AG10803 (cell line): ENCODE results near the gene RAG1.
A peak's percentile ranks its signal among the peaks of the same experiment; 100 is the strongest.

Experiments used
- DNase-seq: peaks from one replicate; pipeline ENCODE4 v3.0.0; 2010; ENCODE audit warnings: low read depth
- H3K4me3 ChIP-seq: 2 replicates; pipeline ENCODE4 v1.5.1; 2011; ENCODE audit warnings: mild to moderate bottlenecking, low read length, control low read depth
- TF ChIP-seq, protein P1 (sequence below): conservative IDR thresholded peaks from 2 replicates; pipeline ENCODE4 v1.5.1; 2011; ENCODE audit warnings: mild to moderate bottlenecking, low read length, control low read depth, inconsistent platforms

Gene RAG1

DNA sequence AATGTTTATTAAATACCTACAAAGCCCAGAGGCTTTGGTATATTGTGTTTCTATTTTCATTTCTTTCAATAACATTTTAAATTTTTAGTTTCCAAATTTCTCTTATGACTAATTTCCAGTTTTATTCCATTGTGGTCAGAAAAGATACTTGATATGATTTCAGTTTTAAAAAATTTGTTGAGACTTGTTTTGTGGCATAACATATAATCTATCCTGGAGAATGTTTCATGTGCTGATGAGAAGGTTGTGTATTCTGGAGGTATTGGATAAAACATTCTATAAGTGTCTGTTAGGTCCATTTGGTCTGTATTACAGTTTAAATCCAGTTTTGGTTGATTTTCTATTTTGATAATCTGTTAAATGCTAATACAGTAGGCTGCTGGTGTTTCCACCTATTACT is 9.8 kb upstream of the RAG1 start:
- no peak for DNase-seq

DNA sequence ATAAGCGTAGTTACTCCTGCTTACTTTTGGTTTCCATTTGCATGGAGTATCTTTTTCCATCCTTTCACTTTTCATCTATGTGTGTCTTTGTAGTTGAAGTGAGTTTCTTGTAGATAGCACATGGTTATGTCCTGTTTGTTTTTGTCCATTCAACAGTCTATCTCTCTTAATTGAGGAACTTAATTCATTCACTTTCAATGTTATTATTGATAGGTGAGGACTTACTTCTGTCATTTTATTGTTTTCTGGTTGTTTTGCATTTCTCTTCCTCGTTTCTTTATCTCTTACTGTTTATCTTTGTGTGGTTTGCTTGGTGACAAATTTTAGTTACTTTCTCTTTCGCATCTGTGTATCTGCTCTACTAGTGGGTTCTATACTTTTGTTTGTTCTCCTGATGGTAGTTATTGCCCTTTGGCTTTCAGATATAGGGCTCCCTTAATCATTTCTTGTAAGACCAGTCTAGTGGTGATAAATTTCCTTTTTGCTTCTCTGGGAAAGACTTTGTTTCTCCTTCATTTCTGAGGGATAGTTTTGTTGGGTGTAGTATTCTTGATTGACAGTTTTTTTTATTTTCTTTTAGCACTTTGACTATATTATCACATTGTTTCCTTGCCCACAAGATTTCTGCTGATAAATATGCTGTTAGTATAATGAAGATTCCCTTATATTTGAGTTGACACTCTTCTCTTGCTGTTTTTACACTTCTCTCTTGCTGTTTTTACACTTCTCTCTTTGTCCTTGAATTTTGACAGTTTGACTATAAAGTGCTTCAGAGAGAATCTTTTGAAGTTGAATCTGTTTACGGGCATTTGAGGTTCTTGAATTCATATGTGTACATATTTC is 9.0 kb upstream of the RAG1 start:
- TF ChIP-seq, protein P1, sequence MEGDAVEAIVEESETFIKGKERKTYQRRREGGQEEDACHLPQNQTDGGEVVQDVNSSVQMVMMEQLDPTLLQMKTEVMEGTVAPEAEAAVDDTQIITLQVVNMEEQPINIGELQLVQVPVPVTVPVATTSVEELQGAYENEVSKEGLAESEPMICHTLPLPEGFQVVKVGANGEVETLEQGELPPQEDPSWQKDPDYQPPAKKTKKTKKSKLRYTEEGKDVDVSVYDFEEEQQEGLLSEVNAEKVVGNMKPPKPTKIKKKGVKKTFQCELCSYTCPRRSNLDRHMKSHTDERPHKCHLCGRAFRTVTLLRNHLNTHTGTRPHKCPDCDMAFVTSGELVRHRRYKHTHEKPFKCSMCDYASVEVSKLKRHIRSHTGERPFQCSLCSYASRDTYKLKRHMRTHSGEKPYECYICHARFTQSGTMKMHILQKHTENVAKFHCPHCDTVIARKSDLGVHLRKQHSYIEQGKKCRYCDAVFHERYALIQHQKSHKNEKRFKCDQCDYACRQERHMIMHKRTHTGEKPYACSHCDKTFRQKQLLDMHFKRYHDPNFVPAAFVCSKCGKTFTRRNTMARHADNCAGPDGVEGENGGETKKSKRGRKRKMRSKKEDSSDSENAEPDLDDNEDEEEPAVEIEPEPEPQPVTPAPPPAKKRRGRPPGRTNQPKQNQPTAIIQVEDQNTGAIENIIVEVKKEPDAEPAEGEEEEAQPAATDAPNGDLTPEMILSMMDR: no peak
- no peak for DNase-seq
- no peak overlapping the region for H3K4me3 ChIP-seq

More for the DNA sequence above, 9.8 kb upstream of the RAG1 start:
- no peak overlapping the region for H3K4me3 ChIP-seq
- TF ChIP-seq, protein P1: no peak

DNA sequence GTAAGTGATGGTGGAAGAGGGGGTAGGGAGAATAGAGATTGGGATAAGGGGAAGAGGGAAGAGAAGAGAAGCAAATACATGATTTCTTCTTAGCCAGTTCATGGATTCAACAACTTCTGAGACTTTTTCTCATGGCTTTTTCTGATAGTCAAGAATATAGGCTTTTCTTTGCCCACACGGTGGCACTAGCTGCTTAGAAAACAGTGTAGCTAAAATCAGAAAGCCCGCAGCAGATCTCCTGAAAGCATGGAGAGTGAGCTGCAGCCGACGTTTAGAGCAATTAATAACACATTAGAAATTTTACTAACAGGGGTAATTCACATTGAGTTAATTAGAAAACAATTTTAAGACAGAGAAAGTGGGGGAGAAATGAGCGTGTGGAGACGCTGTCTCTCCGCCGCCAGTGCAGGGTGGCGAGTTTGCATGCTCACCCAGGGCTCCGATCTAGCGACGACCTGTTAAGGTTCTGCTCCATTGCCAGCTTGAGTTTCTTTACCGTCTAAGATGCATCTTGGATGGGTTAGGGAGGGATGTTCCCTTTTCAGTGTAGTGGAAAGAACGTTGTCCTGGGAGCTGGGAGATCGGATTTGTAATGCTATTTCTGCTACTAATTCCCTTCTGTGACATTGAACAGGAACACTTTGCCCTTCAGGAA is 3.3 kb upstream of the RAG1 start:
- DNase-seq: peak; percentile 59
- TF ChIP-seq, protein P1: peak; percentile 77
- peak overlapping the region; percentile 36 for H3K4me3 ChIP-seq

DNA sequence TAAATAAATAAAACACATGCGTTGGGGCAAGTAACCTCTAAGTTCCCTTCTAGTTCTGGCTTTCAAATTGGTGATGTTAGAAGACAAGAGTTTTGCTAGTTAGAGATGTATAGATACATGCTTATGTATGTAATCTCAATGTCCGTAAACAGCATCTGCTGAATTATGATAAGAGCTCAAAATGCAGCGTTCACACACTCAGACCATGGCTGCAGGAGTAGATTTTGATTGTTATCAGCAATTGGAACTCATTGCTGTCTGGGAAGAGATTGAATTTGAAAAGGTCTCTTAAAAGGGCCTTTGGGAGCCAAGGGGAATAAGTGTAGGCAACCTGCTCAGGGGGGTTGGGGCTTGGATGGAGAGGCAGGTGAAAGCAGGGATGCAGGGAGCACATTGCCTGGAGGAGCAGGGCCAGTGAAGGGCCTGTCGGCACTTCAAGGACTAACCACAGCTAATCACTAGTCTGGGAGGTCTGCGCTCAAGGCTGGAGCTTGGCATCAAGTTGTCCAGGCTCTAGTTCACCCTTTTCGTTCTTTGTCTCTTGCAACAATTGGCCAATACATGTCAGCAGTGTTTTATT is 2.7 kb upstream of the RAG1 start:
- TF ChIP-seq, protein P1: no peak
- no peak for DNase-seq
- H3K4me3 ChIP-seq: no peak overlapping the region

DNA sequence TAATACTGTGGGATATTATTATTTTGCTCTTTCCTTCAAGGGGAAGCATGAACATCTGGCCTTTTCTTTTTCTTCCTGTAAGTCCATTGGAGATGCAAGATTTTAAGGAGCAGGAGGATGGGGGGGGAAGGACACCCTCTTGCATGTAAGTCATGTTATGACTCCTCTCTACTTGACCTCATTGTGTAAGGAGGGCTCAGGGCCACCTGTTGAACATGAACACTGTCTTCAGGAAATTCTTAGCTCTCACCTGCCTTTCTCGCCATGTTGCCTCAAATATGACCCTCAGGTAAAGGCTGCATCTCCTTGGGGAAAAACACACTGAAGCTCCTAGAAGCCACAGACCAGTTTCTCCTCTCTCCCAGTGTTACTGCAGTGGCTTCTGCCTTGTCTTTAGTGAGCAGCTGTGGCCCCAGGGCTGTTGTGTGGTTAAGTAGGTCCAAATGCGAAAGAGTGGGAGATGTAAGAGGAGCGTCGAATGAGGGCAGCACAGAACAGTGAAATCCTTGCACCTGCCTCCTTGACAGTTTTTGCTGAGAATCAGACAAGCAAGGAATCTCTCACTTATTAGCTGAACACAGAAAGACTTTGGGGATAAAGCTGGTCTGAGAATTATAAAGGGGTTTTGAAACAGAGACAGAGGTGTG is 1.3 kb upstream of the RAG1 start:
- TF ChIP-seq, protein P1: no peak
- H3K4me3 ChIP-seq: no peak overlapping the region
- DNase-seq: no peak

DNA sequence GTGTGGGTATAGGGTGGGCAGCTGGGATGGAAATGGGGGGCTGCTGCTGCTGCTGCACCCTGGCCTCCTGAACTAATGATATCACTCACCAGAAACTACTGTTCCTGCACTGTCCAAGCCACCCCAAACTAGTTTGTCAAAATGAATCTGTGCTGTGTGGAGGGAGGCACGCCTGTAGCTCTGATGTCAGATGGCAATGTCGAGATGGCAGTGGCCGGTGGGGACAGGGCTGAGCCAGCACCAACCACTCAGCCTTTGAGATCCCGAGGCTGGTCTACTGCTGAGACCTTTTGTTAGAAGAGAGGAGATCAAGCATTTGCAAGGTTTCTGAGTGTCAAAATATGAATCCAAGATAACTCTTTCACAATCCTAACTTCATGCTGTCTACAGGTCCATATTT is 1.3 kb downstream of the RAG1 start:
- TF ChIP-seq, protein P1: no peak
- H3K4me3 ChIP-seq: no peak overlapping the region
- no peak for DNase-seq
